Thymus (tissue), 11 donors: Measurements from ENCODE around the gene TRIM46. TPM values are rescaled to one million over a fixed set of nuclear protein-coding genes. Genes with fewer than 3 reads are reported as not detected.

Source experiments
- DNase-seq, 9 donors: peaks; one replicate each; pipeline ENCODE4 v3.0.0-alpha.2; 2013; ENCODE audit warnings: low spot score in 9 of 9, low read depth in 6 of 9, missing footprints in 1 of 9
- H3K27ac ChIP-seq, 2 donors: one replicate each; pipeline ENCODE4 v1.5.1; 2013; ENCODE audit warnings: control low read depth in 1 of 2, low read depth in 1 of 2, low read length in 1 of 2, mild to moderate bottlenecking in 1 of 2, moderate library complexity in 1 of 2
- H3K27me3 ChIP-seq, 2 donors: one replicate each; pipeline ENCODE4 v1.5.1; 2013; ENCODE audit warnings: low read length in 1 of 2; ENCODE audit not compliant: control insufficient read depth in 2 of 2, insufficient read depth in 1 of 2
- H3K36me3 ChIP-seq, 2 donors: one replicate each; pipeline ENCODE4 v1.5.1; 2013; ENCODE audit warnings: low read length in 1 of 2, mild to moderate bottlenecking in 1 of 2, moderate library complexity in 1 of 2; ENCODE audit not compliant: control insufficient read depth in 2 of 2, insufficient read depth in 2 of 2
- H3K4me1 ChIP-seq, 2 donors: one replicate each; pipeline ENCODE4 v1.5.1; 2013; ENCODE audit warnings: low read length in 2 of 2; ENCODE audit not compliant: control insufficient read depth in 2 of 2, insufficient read depth in 2 of 2
- H3K4me3 ChIP-seq, 2 donors: one replicate each; pipeline ENCODE4 v1.5.1; 2013; ENCODE audit warnings: low read length in 2 of 2, control low read depth in 1 of 2, mild to moderate bottlenecking in 1 of 2
- H3K9me3 ChIP-seq, 2 donors: one replicate each; pipeline ENCODE4 v1.5.1; 2013; ENCODE audit warnings: low read length in 1 of 2, mild to moderate bottlenecking in 1 of 2; ENCODE audit not compliant: control insufficient read depth in 2 of 2, insufficient read depth in 1 of 2
- WGBS: extraction: QIAGEN DNeasy Blood & Tissue Kit; methylation state at CpG from one replicate; pipeline ENCODE4 v1.1.7; 2013; 5-methylcytosine and 5-hydroxymethylcytosine counted together
- polyA plus RNA-seq: library from polyadenylated mRNA; stranded (reverse); fragments of 200-250 nt; gene quantifications from one replicate; pipeline ENCODE4 v1.2.3, GENCODE V29; 2013
- total RNA-seq: library from RNA; stranded (reverse); fragments of 120-200 nt; gene quantifications from one replicate; pipeline ENCODE4 v1.2.4, GENCODE V29; 2013
- donor health status: healthy.

TRIM46 gene
- total and polyA plus RNA-seq, 2 donors = 1.9 to 4.3 TPM

GRCh38 chr1:155196103-155196892, 22.6 kb downstream of the TRIM46 start:
- Histone ChIP-seq H3K9me3 (peaks cover 0 to 13% of the 10 kb centered on the region in 2 donors), H3K4me1 (peaks cover 20 to 28% of the 10 kb centered on the region in 2 donors), H3K27ac (no peak overlapping the region), H3K4me3 (no peak overlapping the region), H3K36me3 (no peaks in the 10 kb centered on the region), H3K27me3 (peaks cover 0 to 21% of the 10 kb centered on the region in 2 donors)
- 96% methylated on average over 6 of the region's 6 CpGs for WGBS
- no peak for DNase-seq

- H3K9me3 ChIP-seq = peaks cover 0 to 13% of the 10 kb centered on the region in 2 donors
- WGBS = 98% methylated on average over 20 of the region's 20 CpGs
- DNase-seq = no peak
- peaks cover 0 to 21% of the 10 kb centered on the region in 2 donors for H3K27me3 ChIP-seq
- H3K4me3 ChIP-seq = no peak overlapping the region
- no peak overlapping the region for H3K27ac ChIP-seq
- H3K4me1 ChIP-seq = peaks cover 20 to 28% of the 10 kb centered on the region in 2 donors
- no peaks in the 10 kb centered on the region for H3K36me3 ChIP-seq
These were observed 23.4 kb downstream of the TRIM46 start for GRCh38 chr1:155196893-155197638.

GRCh38 chr1:155197901-155198546, 24.4 kb downstream of the TRIM46 start:
- WGBS = 98% methylated on average over 15 of the region's 15 CpGs
- Histone ChIP-seq H3K27me3 (peaks cover 0 to 16% of the 10 kb centered on the region in 2 donors), H3K4me1 (peaks cover 15 to 21% of the 10 kb centered on the region in 2 donors), H3K9me3 (peaks cover 0 to 13% of the 10 kb centered on the region in 2 donors), H3K36me3 (no peaks in the 10 kb centered on the region), H3K4me3 (no peak overlapping the region), H3K27ac (no peak overlapping the region)
- no peak for DNase-seq

GRCh38 chr1:155198547-155198906, 24.9 kb downstream of the TRIM46 start:
- no peak for DNase-seq
- Histone ChIP-seq H3K27ac (no peak overlapping the region), H3K9me3 (peaks cover 0 to 11% of the 10 kb centered on the region in 2 donors), H3K27me3 (peaks cover 0 to 11% of the 10 kb centered on the region in 2 donors), H3K36me3 (no peaks in the 10 kb centered on the region), H3K4me1 (peaks cover 10 to 16% of the 10 kb centered on the region in 2 donors), H3K4me3 (no peak overlapping the region)
- WGBS = 97% methylated on average over 3 of the region's 3 CpGs

GRCh38 chr1:155199792-155200191, 26.1 kb downstream of the TRIM46 start:
- WGBS = 99% methylated on average over 4 of the region's 4 CpGs
- H3K36me3 ChIP-seq = no peaks in the 10 kb centered on the region
- DNase-seq = no peak

GRCh38 chr1:155200920-155201319, 27.3 kb downstream of the TRIM46 start:
- H3K4me1 ChIP-seq = no peaks in the 10 kb centered on the region
- H3K27me3 ChIP-seq = no peaks in the 10 kb centered on the region
- H3K4me3 ChIP-seq = no peak overlapping the region
- WGBS = 97% methylated on average over 5 of the region's 5 CpGs
- H3K27ac ChIP-seq = no peak overlapping the region
- H3K36me3 ChIP-seq = no peaks in the 10 kb centered on the region
- H3K9me3 ChIP-seq = peaks cover 0 to 3% of the 10 kb centered on the region in 2 donors
- no peak for DNase-seq

More at GRCh38 chr1:155199792-155200191, 26.1 kb downstream of the TRIM46 start:
- H3K27me3 ChIP-seq = peaks cover 0 to 2% of the 10 kb centered on the region in 2 donors
- no peak overlapping the region for H3K27ac ChIP-seq
- H3K9me3 ChIP-seq = peaks cover 0 to 3% of the 10 kb centered on the region in 2 donors
- H3K4me1 ChIP-seq = peaks cover 0 to 6% of the 10 kb centered on the region in 2 donors
- no peak overlapping the region for H3K4me3 ChIP-seq

GRCh38 chr1:155202198-155202597, 28.5 kb downstream of the TRIM46 start:
- Histone ChIP-seq H3K4me1 (peaks cover 2 to 6% of the 10 kb centered on the region in 2 donors), H3K27me3 (no peaks in the 10 kb centered on the region), H3K4me3 (no peak overlapping the region), H3K9me3 (peaks cover 0 to 3% of the 10 kb centered on the region in 2 donors), H3K36me3 (no peaks in the 10 kb centered on the region), H3K27ac (no peak overlapping the region)
- WGBS = 97% methylated on average over 7 of the region's 7 CpGs
- no peak for DNase-seq

GRCh38 chr1:155202731-155203515, 29.3 kb downstream of the TRIM46 start:
- WGBS = 97% methylated on average over 19 of the region's 19 CpGs
- Histone ChIP-seq H3K9me3 (peaks cover 0 to 3% of the 10 kb centered on the region in 2 donors), H3K36me3 (no peaks in the 10 kb centered on the region), H3K4me3 (no peak overlapping the region), H3K27ac (no peak overlapping the region), H3K4me1 (peaks cover 5 to 13% of the 10 kb centered on the region in 2 donors), H3K27me3 (no peaks in the 10 kb centered on the region)
- DNase-seq = no peak
